ENCODE results near the gene CELF2.

CELF2 gene

DNA sequence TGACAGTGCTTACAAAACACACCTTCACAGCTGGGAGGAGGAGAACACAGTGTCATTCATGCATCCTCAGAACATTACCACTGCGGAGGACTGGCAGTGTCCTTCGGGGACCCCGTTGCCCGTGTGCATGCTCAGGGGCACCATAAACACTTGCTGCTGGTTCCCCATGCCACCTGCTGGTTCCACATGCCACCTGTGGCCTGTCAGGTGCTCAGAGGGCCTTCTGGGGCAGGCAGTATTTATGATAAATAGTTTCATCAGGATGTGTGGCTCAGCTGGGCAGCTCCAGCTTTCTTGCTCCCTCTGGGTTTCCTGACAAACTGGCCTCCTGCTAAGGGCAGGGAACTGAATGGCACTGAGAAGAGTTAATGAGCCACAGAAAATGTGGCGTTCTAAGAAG, 32.1 kb downstream of the CELF2 start:
- POLR2A ChIA-PET (ENCODE audit: low non-redundant PET) = no interaction called here
- CTCF ChIA-PET = no interaction called here
- TF ChIP-seq, protein P1, sequence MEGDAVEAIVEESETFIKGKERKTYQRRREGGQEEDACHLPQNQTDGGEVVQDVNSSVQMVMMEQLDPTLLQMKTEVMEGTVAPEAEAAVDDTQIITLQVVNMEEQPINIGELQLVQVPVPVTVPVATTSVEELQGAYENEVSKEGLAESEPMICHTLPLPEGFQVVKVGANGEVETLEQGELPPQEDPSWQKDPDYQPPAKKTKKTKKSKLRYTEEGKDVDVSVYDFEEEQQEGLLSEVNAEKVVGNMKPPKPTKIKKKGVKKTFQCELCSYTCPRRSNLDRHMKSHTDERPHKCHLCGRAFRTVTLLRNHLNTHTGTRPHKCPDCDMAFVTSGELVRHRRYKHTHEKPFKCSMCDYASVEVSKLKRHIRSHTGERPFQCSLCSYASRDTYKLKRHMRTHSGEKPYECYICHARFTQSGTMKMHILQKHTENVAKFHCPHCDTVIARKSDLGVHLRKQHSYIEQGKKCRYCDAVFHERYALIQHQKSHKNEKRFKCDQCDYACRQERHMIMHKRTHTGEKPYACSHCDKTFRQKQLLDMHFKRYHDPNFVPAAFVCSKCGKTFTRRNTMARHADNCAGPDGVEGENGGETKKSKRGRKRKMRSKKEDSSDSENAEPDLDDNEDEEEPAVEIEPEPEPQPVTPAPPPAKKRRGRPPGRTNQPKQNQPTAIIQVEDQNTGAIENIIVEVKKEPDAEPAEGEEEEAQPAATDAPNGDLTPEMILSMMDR (conservative IDR thresholded peaks at IDR 0.05; ENCODE audit: low read depth) = no peak
- no peak for DNase-seq (ENCODE audit: low spot score)
- H3K27ac ChIP-seq = no peak overlapping the region

DNA sequence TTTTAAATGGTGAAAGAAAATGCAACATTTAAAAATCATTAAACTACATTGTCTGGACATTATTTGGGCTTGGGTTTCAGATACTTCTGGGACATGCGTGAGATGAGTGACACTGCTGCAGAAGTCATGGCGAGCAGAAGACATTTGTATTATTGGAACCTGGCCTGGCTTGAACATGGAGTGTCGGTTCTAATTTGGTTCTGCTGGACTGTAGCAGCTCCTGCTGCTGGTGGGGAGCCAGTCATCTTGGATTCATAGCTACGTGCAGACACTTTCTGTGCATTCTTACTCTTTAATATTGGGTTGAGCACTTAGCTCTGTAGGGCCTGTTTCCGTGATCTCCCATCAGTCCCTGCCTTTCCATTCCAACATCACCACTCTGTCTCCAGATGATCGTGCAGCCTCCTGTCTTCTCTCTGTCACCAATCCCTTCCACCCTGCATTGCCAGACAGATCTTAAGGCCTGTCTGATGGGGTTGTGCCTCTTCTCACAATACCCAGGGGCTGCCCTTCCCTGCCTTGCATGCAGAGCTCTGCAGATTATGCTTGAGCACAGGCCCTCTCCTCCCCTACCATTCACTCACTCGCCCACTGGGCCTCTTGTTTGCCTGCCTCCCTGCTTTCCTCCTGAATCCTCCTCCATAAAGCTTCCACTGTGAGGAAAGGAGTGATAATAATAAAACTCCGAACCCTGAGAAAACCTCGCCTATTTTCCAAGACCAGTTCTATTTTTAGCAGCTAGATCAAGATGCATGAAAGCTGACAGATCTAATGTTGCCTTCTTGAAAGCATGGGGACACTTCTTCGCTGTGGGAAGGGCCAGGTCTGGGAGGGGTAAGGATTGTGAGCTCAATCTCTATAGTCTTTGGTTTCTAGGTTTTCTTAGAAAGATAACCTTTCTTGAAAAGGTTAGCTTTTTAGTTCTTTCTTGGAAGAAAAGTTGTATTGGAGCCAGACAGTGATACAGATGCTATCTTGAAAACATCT, 32.9 kb downstream of the CELF2 start:
- TF ChIP-seq, protein P1 (conservative IDR thresholded peaks at IDR 0.05; ENCODE audit: low read depth) = no peak
- no peak overlapping the region for H3K27ac ChIP-seq
- DNase-seq (ENCODE audit: low spot score) = no peak
- POLR2A ChIA-PET (ENCODE audit: low non-redundant PET) = no interaction called here
- CTCF ChIA-PET = no interaction called here

DNA sequence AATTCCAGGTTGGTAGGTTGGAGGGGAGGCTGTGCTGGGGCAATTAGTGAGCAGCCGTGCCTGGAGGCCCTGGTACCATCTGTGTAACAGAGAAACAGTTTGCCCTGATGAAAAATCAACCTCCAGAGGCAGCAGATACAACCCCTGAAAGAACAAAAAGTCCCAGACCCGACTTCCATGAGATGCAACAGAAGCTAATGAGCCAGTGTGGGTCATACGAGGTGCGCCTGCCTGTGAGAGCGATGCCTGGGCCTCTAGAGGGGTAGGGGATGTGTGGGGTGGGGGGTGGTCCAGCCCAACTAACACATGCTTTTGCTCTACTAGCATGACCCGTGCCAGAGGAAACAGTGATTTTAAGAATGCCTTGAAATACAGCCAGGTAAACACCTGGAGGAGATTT, 39.3 kb downstream of the CELF2 start:
- TF ChIP-seq, protein P1 (conservative IDR thresholded peaks at IDR 0.05; ENCODE audit: low read depth) = no peak
- DNase-seq (ENCODE audit: low spot score) = no peak
- H3K27ac ChIP-seq = no peak overlapping the region
- ChIA-PET POLR2A (ENCODE audit: low non-redundant PET) (no interaction called here), CTCF (interaction anchor here (0.6 kb wide), 1 partner anchor 19 kb away, joined by 3 read pairs; no protein-coding TSS in a partner anchor)

DNA sequence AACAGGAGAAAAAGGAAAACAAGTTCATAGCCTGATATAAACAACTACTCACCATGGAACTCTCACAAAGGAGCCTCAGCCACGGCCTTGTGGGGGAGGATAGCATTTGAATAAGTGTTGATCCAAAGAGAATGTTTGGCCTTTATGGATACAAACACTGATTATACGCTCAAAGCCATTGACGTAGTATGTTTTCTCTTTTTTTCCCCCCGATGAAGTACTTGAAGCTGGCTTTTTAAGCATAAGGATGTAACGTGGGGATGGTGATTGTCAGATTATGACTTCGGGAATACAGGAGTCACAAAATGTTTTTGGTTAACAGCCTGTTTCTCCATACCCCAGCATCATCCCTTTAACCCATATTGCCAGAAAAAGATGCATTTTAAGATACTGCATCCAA, 39.8 kb downstream of the CELF2 start:
- POLR2A ChIA-PET (ENCODE audit: low non-redundant PET) = no interaction called here
- H3K27ac ChIP-seq = no peak overlapping the region
- DNase-seq (ENCODE audit: low spot score) = no peak
- CTCF ChIA-PET = interaction anchor here (0.6 kb wide), 1 partner anchor 18 kb away, joined by 3 read pairs; no protein-coding TSS in a partner anchor
- TF ChIP-seq, protein P1 (conservative IDR thresholded peaks at IDR 0.05; ENCODE audit: low read depth) = no peak

DNA sequence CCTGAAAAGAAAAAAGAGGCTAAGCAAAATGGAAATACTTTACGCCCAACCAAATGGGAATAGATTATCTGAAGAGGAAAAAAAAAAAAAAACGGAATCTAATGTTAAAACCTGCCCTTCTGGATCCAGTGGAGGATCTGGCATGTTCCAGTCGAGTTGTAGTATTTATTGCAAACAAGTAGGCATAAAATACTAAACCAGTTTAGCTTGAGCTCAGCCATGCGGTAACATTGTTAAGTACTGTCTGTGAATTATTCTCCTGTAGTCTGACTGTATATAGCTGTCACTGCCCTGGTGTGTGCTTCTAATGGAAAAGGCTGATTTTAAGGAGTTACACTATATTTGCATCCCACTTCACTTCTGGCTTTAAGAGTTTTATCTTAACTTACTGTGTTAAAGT, 40.3 kb downstream of the CELF2 start:
- no peak for DNase-seq (ENCODE audit: low spot score)
- ChIA-PET POLR2A (ENCODE audit: low non-redundant PET) (no interaction called here), CTCF (no interaction called here)
- TF ChIP-seq, protein P1 (conservative IDR thresholded peaks at IDR 0.05; ENCODE audit: low read depth) = no peak
- no peak overlapping the region for H3K27ac ChIP-seq

DNA sequence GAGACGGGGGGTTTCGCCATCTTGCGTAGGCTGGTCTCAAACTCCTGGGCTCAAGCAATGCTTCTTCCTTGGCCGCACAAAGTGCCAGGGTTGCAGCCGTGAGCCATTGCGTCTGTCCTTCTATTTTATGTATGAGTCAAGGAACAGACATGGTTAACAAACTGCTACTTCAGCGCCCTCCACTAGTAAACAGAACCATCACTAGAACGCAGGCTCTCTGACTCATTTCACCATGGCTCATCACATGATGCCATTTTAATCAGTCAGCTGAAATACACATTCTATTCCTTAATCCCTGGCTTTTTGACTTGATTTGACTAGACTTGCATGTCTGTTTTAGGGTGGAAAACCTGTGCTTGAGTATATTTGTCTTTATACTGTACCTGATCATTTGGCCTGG, 41.3 kb downstream of the CELF2 start:
- CTCF ChIA-PET = no interaction called here
- TF ChIP-seq, protein P1 (conservative IDR thresholded peaks at IDR 0.05; ENCODE audit: low read depth) = no peak
- POLR2A ChIA-PET (ENCODE audit: low non-redundant PET) = no interaction called here
- H3K27ac ChIP-seq = no peak overlapping the region
- peak; percentile 29 for DNase-seq (ENCODE audit: low spot score)

Measured in RWPE1 (cell line).